GM12878 (cell line): ENCODE data around the gene PDE7B. TPM values are rescaled to one million over a fixed set of nuclear protein-coding genes. Genes with fewer than 3 reads are reported as not detected.

Source experiments
- ATAC-seq: fragments of 200-7000 bp; cut with Tn5 transposase; 3 replicates; pipeline ENCODE4 v1.9.1; 2020; ENCODE audit warnings: mild to moderate bottlenecking, moderate library complexity
- BruUV-seq: library from RNA; stranded (reverse); fragments of 400-500 nt; replicated peaks from 2 replicates; lab custom pipeline; 2021; lab: Mats Ljungman, UMichigan
- CTCF ChIA-PET: fragments of 300-600 bp; sonication (Branson Sonifier 250); formaldehyde crosslinking; extraction: SDS; loops from one replicate; lab custom pipeline; 2021; ENCODE audit warnings: inconsistent platforms; lab: Yijun Ruan, JAX
- POLR2A ChIA-PET: fragments of 350-600 bp; formaldehyde crosslinking; extraction: SDS; loops from one replicate; lab custom pipeline; 2021; ENCODE audit warnings: inconsistent platforms; lab: Charles Lee
- RAD21 ChIA-PET: fragments of 300-600 bp; sonication (Branson Sonifier 250); formaldehyde crosslinking; loops from one replicate; lab custom pipeline; 2023; ENCODE audit warnings: antibody characterized with exemption; ENCODE audit not compliant: unreplicated experiment; lab: Charles Lee
- SMC1A ChIA-PET: fragments of 300-600 bp; sonication (Branson Sonifier 250); formaldehyde crosslinking; loops from one replicate; lab custom pipeline; 2023; ENCODE audit not compliant: unreplicated experiment, uncharacterized antibody; lab: Charles Lee
- DNase-seq: peaks from one replicate; pipeline ENCODE4 v3.0.0-alpha.2; 2011; ENCODE audit warnings: low read depth, low spot score
- FAIRE-seq: peaks from 3 replicates; lab custom pipeline; 2011; peaks lifted over from hg19 to GRCh38; lab: Jason Lieb, UNC
- H2AFZ ChIP-seq: 2 replicates; pipeline ENCODE4 v1.6.0; 2011; ENCODE audit warnings: low read depth, low read length, control low read depth; ENCODE audit not compliant: control insufficient read depth
- H3K27ac ChIP-seq: 2 replicates; pipeline ENCODE4 v1.5.1; 2011; ENCODE audit warnings: control low read depth; ENCODE audit not compliant: control insufficient read depth, insufficient read depth
- H3K27me3 ChIP-seq, 2 experiments: replicated peaks in 1 of 2; 2 replicates each; pipeline versions ENCODE4 v1.6.0 to v1.6.1; 2011; ENCODE audit warnings: low read length in 1 of 2; ENCODE audit not compliant: control insufficient read depth in 2 of 2, insufficient read depth in 2 of 2
- H3K36me3 ChIP-seq, 2 experiments: 2 replicates each; pipeline ENCODE4 v1.5.1; 2011; ENCODE audit warnings: low read length in 1 of 2; ENCODE audit not compliant: control insufficient read depth in 2 of 2, insufficient read depth in 2 of 2
- H3K4me1 ChIP-seq: 2 replicates; pipeline ENCODE4 v1.6.1; 2011; ENCODE audit warnings: mild to moderate bottlenecking, low read length, moderate library complexity, mixed read lengths; ENCODE audit not compliant: control insufficient read depth, insufficient read depth
- H3K4me2 ChIP-seq: 2 replicates; pipeline ENCODE4 v1.6.0; 2011; ENCODE audit warnings: control low read depth; ENCODE audit not compliant: control insufficient read depth, insufficient read depth
- H3K4me3 ChIP-seq: fragments of 200-600 bp; sonication (generic); 2 replicates; pipeline ENCODE4 v1.5.1; 2016
- H3K79me2 ChIP-seq: 2 replicates; pipeline ENCODE4 v1.6.0; 2011; ENCODE audit warnings: low read length; ENCODE audit not compliant: control insufficient read depth, insufficient read depth
- H3K9ac ChIP-seq: 2 replicates; pipeline ENCODE4 v1.8.0; 2011; ENCODE audit warnings: low read length, control low read depth, mixed read lengths; ENCODE audit not compliant: control insufficient read depth, insufficient read depth
- H3K9me3 ChIP-seq: replicated peaks from 3 replicates; pipeline ENCODE4 v1.5.1; 2011; ENCODE audit warnings: mild to moderate bottlenecking, low read length; ENCODE audit not compliant: control insufficient read depth, insufficient read depth
- H4K20me1 ChIP-seq: 2 replicates; pipeline ENCODE4 v1.6.0; 2011; ENCODE audit not compliant: control insufficient read depth, insufficient read depth
- ATF7 ChIP-seq: fragments of 450-650 bp; IDR thresholded peaks from 2 replicates; pipeline ENCODE4 v1.6.1; 2016; ENCODE audit warnings: low read depth, mild to moderate bottlenecking
- BMI1 ChIP-seq: fragments of 450-650 bp; IDR thresholded peaks from 2 replicates; pipeline ENCODE4 v1.6.1; 2016; ENCODE audit warnings: mild to moderate bottlenecking, moderate library complexity, borderline replicate concordance
- ESRRA ChIP-seq: IDR thresholded peaks from 2 replicates; pipeline ENCODE4 v1.6.1; 2012; ENCODE audit warnings: mild to moderate bottlenecking, low read length, improper control_type of control experiment
- HDAC2 ChIP-seq: fragments of 200-600 bp; sonication (generic); IDR thresholded peaks from 2 replicates; pipeline ENCODE4 v1.6.1; 2017
- LARP7 ChIP-seq: fragments of 450-650 bp; IDR thresholded peaks from 2 replicates; pipeline ENCODE4 v1.6.1; 2017; ENCODE audit warnings: mild to moderate bottlenecking
- MAX ChIP-seq: IDR thresholded peaks from 2 replicates; pipeline ENCODE4 v1.6.1; 2012; ENCODE audit warnings: low read depth, low read length, improper control_type of control experiment
- NFYB ChIP-seq: IDR thresholded peaks from 2 replicates; pipeline ENCODE4 v1.6.1; 2011; ENCODE audit warnings: low read depth, mild to moderate bottlenecking, low read length, improper control_type of control experiment, moderate library complexity; ENCODE audit not compliant: insufficient read depth
- POLR2A ChIP-seq: IDR thresholded peaks from 2 replicates; pipeline ENCODE4 v1.6.1; 2011; ENCODE audit warnings: low read depth, mild to moderate bottlenecking, low read length
- SMAD5 ChIP-seq: IDR thresholded peaks from 2 replicates; pipeline ENCODE4 v1.6.1; 2016; ENCODE audit warnings: antibody characterized with exemption, low read depth
- SUZ12 ChIP-seq: fragments of 200-600 bp; sonication (generic); IDR thresholded peaks from one replicate; pipeline ENCODE4 v1.6.1; 2018; ENCODE audit warnings: antibody characterized with exemption, mild to moderate bottlenecking; ENCODE audit not compliant: unreplicated experiment
- ZNF384 ChIP-seq: IDR thresholded peaks from 2 replicates; pipeline ENCODE4 v1.6.1; 2012; ENCODE audit warnings: low read depth, mild to moderate bottlenecking, low read length, improper control_type of control experiment, borderline replicate concordance
- WGBS: methylation state at CpG from one replicate; pipeline ENCODE4 v1.1.6; 2016; ENCODE audit warnings: low lambda C conversion rate; ENCODE audit not compliant: insufficient replicate concordance, insufficient coverage; ENCODE audit errors: missing lambda C conversion rate; 5-methylcytosine and 5-hydroxymethylcytosine counted together
- in situ Hi-C: fragments of 300-500 bp; cut with MboI; formaldehyde crosslinking; loops from 9 replicates; pipeline ENCODE4 v1.14.3; 2018; ENCODE audit warnings: mixed read lengths
- intact Hi-C: fragments of 100-400 bp; cut with micrococcal nuclease; formaldehyde crosslinking; loops from one replicate; pipeline ENCODE4 v1.14.2; 2022; ENCODE audit not compliant: unreplicated experiment
- polyA plus RNA-seq, 11 experiments: library from polyadenylated mRNA; depleted of rRNA in 4 of 11; unstranded in 6 of 11; stranded (reverse) in 5 of 11; fragments of >200 nt; fragmentation: Nextera tagmentation in 4 of 11; fragmentation: Illumina TruSeq in 1 of 11; extraction: Ambion mirVana in 4 of 11; extraction: Trizol in 1 of 11; gene quantifications; 1 replicate in 1 of 11; 2 replicates in 10 of 11; pipeline versions ENCODE4 v1.2.1 to v1.2.3, GENCODE V29; 2011 to 2016; ENCODE audit warnings: inconsistent platforms in 2 of 11, missing spikeins in 2 of 11, low read depth in 1 of 11
- total RNA-seq, 4 experiments: library from RNA; depleted of rRNA in 3 of 4; stranded (reverse); fragments of >200 nt in 3 of 4; fragmentation: Illumina TruSeq in 1 of 4; extraction: Trizol in 1 of 4; gene quantifications; 2 replicates each; pipeline versions ENCODE4 v1.2.1 to v1.2.3, GENCODE V29; 2013 to 2021

PDE7B gene
- total and polyA plus RNA-seq, 10 of the 15 experiments (the other 5 are each of a cell fraction or from before 2014, with no cell fraction given): not detected

DNA sequence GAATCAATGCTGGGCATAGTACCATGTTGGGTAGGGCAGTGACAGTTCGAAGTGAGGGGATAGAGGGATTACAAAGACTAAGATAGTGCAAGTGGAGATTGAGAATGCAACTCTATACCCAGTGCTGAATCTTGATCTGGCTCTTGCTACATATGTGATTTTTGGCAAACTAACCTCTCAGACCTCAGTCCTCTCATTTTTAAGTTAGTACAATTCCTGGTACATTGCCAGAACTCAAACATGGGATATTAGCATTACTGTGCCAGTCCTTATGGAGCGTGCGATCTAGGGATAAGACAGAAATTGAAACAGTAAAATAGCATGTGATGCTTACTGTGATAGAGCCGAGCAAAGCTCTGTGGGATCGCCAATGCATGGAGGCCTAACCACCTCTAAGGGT is 210.2 kb downstream of the PDE7B start:
- WGBS: 39% methylated on average over 5 of the region's 5 CpGs
- Histone ChIP-seq H2AFZ (no peak overlapping the region), H3K79me2 (no peaks in the 10 kb centered on the region), H3K4me3 (no peak overlapping the region), H3K9ac (no peak overlapping the region), H3K36me3 (no peaks in the 10 kb centered on the region)
- BruUV-seq: no TSS peak
- DNase-seq (no peak), ATAC-seq (no peak)
- TF ChIP-seq ZNF384 (no peak), HDAC2 (no peak), ESRRA (no peak), BMI1 (no peak), SUZ12 (no peak), NFYB (no peak), POLR2A (no peak), SMAD5 (no peak), MAX (no peak), LARP7 (no peak), ATF7 (no peak)
- TF ChIP-seq, all 136 proteins: peak for 0
- ChIA-PET RAD21 (no interaction called here), SMC1A (no interaction called here), POLR2A (no interaction called here), CTCF (interaction anchor here (0.6 to 1.0 kb wide), 2 partner anchors 165 to 1937 kb away, joined by 3 to 4 read pairs; no protein-coding TSS in a partner anchor)
- H3K27me3 ChIP-seq: no peaks in the 10 kb centered on the region
- no peak for FAIRE-seq
- H4K20me1 ChIP-seq: no peaks in the 10 kb centered on the region
- in situ Hi-C loops: no loop called here
- intact Hi-C loops: no loop called here
- H3K4me2 ChIP-seq: no peak overlapping the region
- no peaks in the 10 kb centered on the region for H3K4me1 ChIP-seq
- H3K27ac ChIP-seq: no peak overlapping the region
- H3K9me3 ChIP-seq: no peaks in the 10 kb centered on the region
